A549 (cell line): ENCODE measurements around the gene TRIM38. TPM values are rescaled to one million over a fixed set of nuclear protein-coding genes. Genes with fewer than 3 reads are reported as not detected.
"Not testable (repeated sequence)": the region's sequence is repeated elsewhere in the genome, so short reads cannot be mapped to it uniquely, and the experiment has no call there.

Source experiments
- ATAC-seq, 2 experiments: fragments of 200-7000 bp in 1 of 2; fragments of >200 bp in 1 of 2; cut with Nextera tagmentation in 1 of 2; cut with Tn5 transposase in 1 of 2; 3 replicates each; pipeline versions ENCODE4 v1.8.0 to v1.9.1; 2018 to 2020; ENCODE audit warnings: mild to moderate bottlenecking in 1 of 2, moderate library complexity in 1 of 2
- CTCF ChIA-PET: fragments of 300-600 bp; sonication (Branson Sonifier 250); formaldehyde crosslinking; extraction: SDS; loops from one replicate; lab custom pipeline; 2021; ENCODE audit warnings: antibody characterized with exemption, inconsistent platforms; lab: Yijun Ruan, JAX
- POLR2A ChIA-PET: fragments of 350-600 bp; formaldehyde crosslinking; extraction: SDS; loops from one replicate; lab custom pipeline; 2021; ENCODE audit warnings: antibody characterized with exemption, inconsistent platforms; lab: Yijun Ruan, JAX
- DNase-seq, 2 experiments: peaks; one replicate each; pipeline versions ENCODE4 v3.0.0 to v3.0.0-alpha.2; 2011 to 2016; ENCODE audit warnings: low read depth in 1 of 2, low spot score in 1 of 2
- FAIRE-seq: peaks from 2 replicates; lab custom pipeline; 2011; peaks lifted over from hg19 to GRCh38; lab: Jason Lieb, UNC
- H3K27ac ChIP-seq, 2 experiments: fragments of >200 bp; sonication (Bioruptor Twin); formaldehyde crosslinking; 3 replicates each; pipeline ENCODE4 v1.5.1; 2016 to 2017
- H3K4me1 ChIP-seq: fragments of >200 bp; sonication (Bioruptor Twin); formaldehyde crosslinking; 3 replicates; pipeline ENCODE4 v1.6.1; 2016
- H3K4me2 ChIP-seq: fragments of >200 bp; sonication (Bioruptor Twin); formaldehyde crosslinking; 3 replicates; pipeline ENCODE4 v1.6.1; 2016
- H3K4me3 ChIP-seq: fragments of >200 bp; sonication (Bioruptor Twin); formaldehyde crosslinking; 3 replicates; pipeline ENCODE4 v1.5.1; 2016
- H3K9me3 ChIP-seq: fragments of >200 bp; sonication (Bioruptor Twin); formaldehyde crosslinking; 3 replicates; pipeline ENCODE4 v1.6.1; 2016
- ATOH8 ChIP-seq: fragments of 250-450 bp; sonication (Bioruptor Pico); IDR thresholded peaks from 2 replicates; pipeline ENCODE4 v1.5.0; 2020; ENCODE audit warnings: low read depth, mild to moderate bottlenecking, moderate library complexity
- CBX2 ChIP-seq: fragments of 200-600 bp; sonication (generic); IDR thresholded peaks from 2 replicates; pipeline ENCODE4 v1.6.1; 2016; ENCODE audit warnings: low read depth, mild to moderate bottlenecking, borderline replicate concordance
- CHD4 ChIP-seq: fragments of 200-600 bp; sonication (generic); IDR thresholded peaks from 2 replicates; pipeline ENCODE4 v1.6.1; 2016; ENCODE audit warnings: antibody characterized with exemption, mild to moderate bottlenecking, borderline replicate concordance
- CTCF ChIP-seq: fragments of >200 bp; sonication (Bioruptor Twin); formaldehyde crosslinking; IDR thresholded peaks from 3 replicates; pipeline ENCODE4 v1.5.1; 2016
- GATA3 ChIP-seq: IDR thresholded peaks from 2 replicates; pipeline ENCODE4 v1.6.1; 2012; ENCODE audit warnings: borderline replicate concordance
- HMGXB4 ChIP-seq: fragments of 250-450 bp; sonication (Bioruptor Pico); IDR thresholded peaks from 2 replicates; pipeline ENCODE4 v1.5.0; 2021; ENCODE audit warnings: mild to moderate bottlenecking, moderate library complexity, borderline replicate concordance
- JUN ChIP-seq, 2 experiments: fragments of >200 bp; sonication (Bioruptor Twin); formaldehyde crosslinking; IDR thresholded peaks; 2 replicates in 1 of 2; 3 replicates in 1 of 2; pipeline ENCODE4 v1.6.1; 2016 to 2017
- MAZ ChIP-seq: fragments of 150-350 bp; IDR thresholded peaks from 2 replicates; pipeline ENCODE4 v1.6.1; 2014; ENCODE audit warnings: antibody characterized with exemption, low read depth, low read length, borderline replicate concordance
- PHF8 ChIP-seq: fragments of 200-600 bp; sonication (generic); IDR thresholded peaks from 2 replicates; pipeline ENCODE4 v1.6.1; 2016; ENCODE audit warnings: low read depth, mild to moderate bottlenecking, antibody characterized with exemption, moderate library complexity, borderline replicate concordance
- POLR2A ChIP-seq: IDR thresholded peaks from 2 replicates; pipeline ENCODE4 v1.6.1; 2012; ENCODE audit warnings: mild to moderate bottlenecking, low read length
- RAD21 ChIP-seq, 2 experiments: fragments of >200 bp in 1 of 2; sonication (Bioruptor Twin) in 1 of 2; formaldehyde crosslinking in 1 of 2; IDR thresholded peaks in 1 of 2; conservative IDR thresholded peaks in 1 of 2; 2 replicates in 1 of 2; 3 replicates in 1 of 2; pipeline ENCODE4 v1.6.1; 2012 to 2018; ENCODE audit warnings: inconsistent platforms in 1 of 2
- REST ChIP-seq: fragments of 200-600 bp; sonication (generic); IDR thresholded peaks from 2 replicates; pipeline ENCODE4 v1.6.1; 2016; ENCODE audit warnings: antibody characterized with exemption, mild to moderate bottlenecking, moderate library complexity
- SMC3 ChIP-seq: fragments of >200 bp; sonication (Bioruptor Twin); formaldehyde crosslinking; IDR thresholded peaks from 3 replicates; pipeline ENCODE4 v1.6.1; 2018; ENCODE audit warnings: inconsistent platforms
- TFCP2L1 ChIP-seq: fragments of 250-450 bp; sonication (Bioruptor Pico); IDR thresholded peaks from 2 replicates; pipeline ENCODE4 v1.5.0; 2021; ENCODE audit warnings: mild to moderate bottlenecking
- TP53 ChIP-seq: fragments of 250-450 bp; sonication (Bioruptor Pico); IDR thresholded peaks from 2 replicates; pipeline ENCODE4 v1.5.0; 2021; ENCODE audit warnings: mild to moderate bottlenecking, moderate library complexity
- ZFP36 ChIP-seq: fragments of 450-650 bp; IDR thresholded peaks from 2 replicates; pipeline ENCODE4 v1.6.1; 2014; ENCODE audit warnings: borderline replicate concordance; ENCODE audit not compliant: partially characterized antibody
- WGBS: methylation state at CpG from one replicate; pipeline ENCODE4 v1.1.6; 2017; ENCODE audit errors: missing lambda C conversion rate; 5-methylcytosine and 5-hydroxymethylcytosine counted together
- polyA plus RNA-seq, 4 experiments: library from polyadenylated mRNA; depleted of rRNA in 3 of 4; stranded (reverse); fragments of >200 nt; fragmentation: RNase III in 1 of 4; extraction: RNeasy Plus Mini Kit Qiagen cat#74134 plus additional on column Dnase treatment in 1 of 4; gene quantifications; 2 replicates in 3 of 4; 3 replicates in 1 of 4; pipeline ENCODE4 v1.2.3, GENCODE V29; 2011 to 2017

TRIM38 gene
- polyA plus RNA-seq, 2 of the 4 experiments (the other 2 are of a cell fraction), result 1.7 to 3.4 TPM

GRCh38 chr6:25992413-25993340 is 30.1 kb downstream of the TRIM38 start:
- H3K27ac ChIP-seq, result peak overlapping the region; percentile 93 to 95
- CTCF ChIA-PET, result interaction anchor here (0.6 to 4.9 kb wide), 24 partner anchors 9 to 742 kb away, joined by 3 to 72 read pairs (median 6); a partner anchor contains a TSS
- TF ChIP-seq POLR2A, result peak; percentile 90
- TF ChIP-seq REST, result peak; percentile 36; the same call in 1 of the 2 replicates
- TF ChIP-seq GATA3, result peak; percentile 32; the same call in 1 of the 2 replicates
- no peak for TF ChIP-seq CBX2
- peak; percentile 91 for TF ChIP-seq PHF8
- no peak for TF ChIP-seq CHD4
- no peak for TF ChIP-seq TFCP2L1
- TF ChIP-seq MAZ, result peak; percentile 67; the same call in 1 of the 2 replicates
- TF ChIP-seq CTCF, result peak; percentile 94
- peak; percentile 42; the same call in 2 of the 3 replicates for TF ChIP-seq SMC3
- no peak for TF ChIP-seq ATOH8 (CRISPR knock-in tag)
- peak; percentile 70 to 81; a peak in 3 of 5 replicates for TF ChIP-seq JUN (IDR thresholded peaks at IDR 0.05)
- no peak for TF ChIP-seq ZFP36
- peak; percentile 32 to 61; a peak in 4 of 5 replicates for TF ChIP-seq RAD21 (conservative IDR thresholded peaks at IDR 0.05 in 1 of 2, IDR thresholded peaks at IDR 0.05 in 1 of 2)
- TF ChIP-seq TP53 (CRISPR knock-in tag), result 0 out of 2 replicates have a peak, but pooled peaks have one; percentile 56
- peak; percentile 78; the same call in 1 of the 2 replicates for TF ChIP-seq HMGXB4
- DNase-seq, result peak; percentile 68 to 90
- H3K4me2 ChIP-seq, result peak overlapping the region; percentile 99
- FAIRE-seq, result no peak
- peak; percentile 93 to 94 for ATAC-seq
- no peaks in the 10 kb centered on the region for H3K9me3 ChIP-seq
- under 1% methylated on average over 20 of the region's 52 CpGs for WGBS
- H3K4me1 ChIP-seq, result peaks cover 11% of the 10 kb centered on the region
- peak overlapping the region; percentile 52 for H3K4me3 ChIP-seq
- POLR2A ChIA-PET, result interaction anchor here (0.7 to 4.5 kb wide), 11 partner anchors 9 to 1154 kb away, joined by 3 to 48 read pairs (median 6); partner anchors contain the start of gene TRIM38

GRCh38 chr6:25993341-25993684 is 30.7 kb downstream of the TRIM38 start:
- Histone ChIP-seq H3K4me1 (peaks cover 11% of the 10 kb centered on the region), H3K27ac (peak overlapping the region; percentile 93 to 95), H3K4me2 (peak overlapping the region; percentile 99), H3K4me3 (peak overlapping the region; percentile 52)
- ChIA-PET CTCF (interaction anchor here (0.6 to 4.9 kb wide), 17 partner anchors 10 to 742 kb away, joined by 3 to 72 read pairs (median 6); a partner anchor contains a TSS), POLR2A (interaction anchor here (1.0 to 4.5 kb wide), 5 partner anchors 9 to 63 kb away, joined by 3 to 48 read pairs (median 12); a partner anchor contains a TSS)
- not testable (repeated sequence) for H3K9me3 ChIP-seq, FAIRE-seq, DNase-seq
- 8% methylated on average over 7 of the region's 7 CpGs for WGBS
- peak in 1 of 2 experiments; percentile 49; a peak in 3 of 6 replicates for ATAC-seq
